GM19023 (cell line): ENCODE results near the gene TMEM17.

ENCODE experiments used
- ATAC-seq: cut with Tn5 transposase; IDR thresholded peaks from one replicate; pipeline ENCODE4 v1.9.1; 2021; ENCODE audit warnings: mild to moderate bottlenecking, moderate library complexity; ENCODE audit not compliant: unreplicated experiment

TMEM17 gene

GRCh38 chr2:62474176-62474575 is 31.8 kb downstream of the TMEM17 start:
- no peak for ATAC-seq

DNA sequence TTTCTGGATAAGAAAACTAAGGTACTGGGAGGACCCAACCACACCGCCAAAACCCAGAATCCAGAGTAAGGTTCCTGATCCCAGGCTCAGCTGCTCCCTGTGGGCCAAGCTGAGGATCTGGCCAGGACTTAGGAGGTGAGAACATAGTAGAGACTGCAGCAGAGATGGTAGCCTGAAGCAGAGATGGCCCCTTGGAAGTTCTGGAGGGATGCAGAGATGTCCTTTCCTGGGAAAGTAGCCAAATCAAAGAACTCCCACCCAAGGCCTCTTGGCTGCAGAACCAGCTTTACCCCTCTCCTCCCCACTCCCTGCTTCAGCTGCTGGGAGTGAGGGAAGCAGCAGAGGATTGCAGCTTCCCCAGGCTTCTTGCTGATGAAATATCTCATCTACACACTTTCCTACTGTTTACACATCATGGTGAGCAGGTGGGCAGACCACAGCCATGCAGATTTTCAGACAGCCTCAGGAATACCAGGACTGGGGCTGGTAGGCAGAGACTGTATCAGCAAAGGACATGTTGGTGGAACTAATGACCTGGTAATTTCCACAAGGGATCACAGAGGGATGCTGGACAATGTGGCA is 32.7 kb downstream of the TMEM17 start:
- ATAC-seq: no peak

DNA sequence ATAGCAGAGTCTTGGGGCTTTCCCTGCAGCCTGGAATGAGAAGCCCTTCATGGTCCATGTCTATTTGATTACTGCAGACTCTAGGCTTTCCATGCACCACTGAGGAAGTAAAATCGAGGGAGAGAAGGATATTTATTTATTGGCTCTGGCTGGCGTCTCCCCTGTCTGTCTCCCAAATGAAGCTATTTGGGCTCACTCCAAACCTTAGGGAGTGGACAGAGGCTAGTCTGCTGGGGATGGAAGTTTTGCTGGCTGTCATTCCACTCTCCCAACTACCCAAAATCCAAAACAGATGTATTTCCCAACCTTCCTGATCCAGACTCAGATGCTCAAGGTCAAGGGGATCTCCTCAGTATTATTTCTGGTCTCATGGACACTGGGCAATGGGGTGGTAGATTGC is 33.7 kb downstream of the TMEM17 start:
- no peak for ATAC-seq

GRCh38 chr2:62471816-62472215 is 34.2 kb downstream of the TMEM17 start:
- ATAC-seq: no peak

GRCh38 chr2:62471404-62471803 is 34.6 kb downstream of the TMEM17 start:
- no peak for ATAC-seq

GRCh38 chr2:62469548-62469947 is 36.4 kb downstream of the TMEM17 start:
- no peak for ATAC-seq

DNA sequence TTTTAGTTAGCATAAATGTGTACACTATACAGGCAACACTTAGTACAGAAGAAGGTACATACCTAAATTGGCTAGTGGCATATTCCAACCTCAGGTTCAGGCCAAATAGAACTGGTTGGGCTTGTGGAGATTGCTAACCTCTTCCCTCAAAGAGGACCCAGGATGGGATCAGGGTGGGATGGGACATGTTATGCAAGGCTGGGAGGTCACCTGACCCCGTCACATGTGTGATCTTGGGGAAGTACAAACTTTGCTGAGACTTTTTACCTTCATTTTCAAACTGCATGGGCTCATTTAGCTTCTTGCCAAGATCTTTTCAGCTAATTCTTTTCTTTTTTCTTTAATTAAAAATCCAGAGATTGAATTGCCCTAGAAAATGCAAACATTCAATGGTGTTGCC is 36.9 kb downstream of the TMEM17 start:
- no peak for ATAC-seq

GRCh38 chr2:62467475-62468321 is 38.3 kb downstream of the TMEM17 start:
- no peak for ATAC-seq

DNA sequence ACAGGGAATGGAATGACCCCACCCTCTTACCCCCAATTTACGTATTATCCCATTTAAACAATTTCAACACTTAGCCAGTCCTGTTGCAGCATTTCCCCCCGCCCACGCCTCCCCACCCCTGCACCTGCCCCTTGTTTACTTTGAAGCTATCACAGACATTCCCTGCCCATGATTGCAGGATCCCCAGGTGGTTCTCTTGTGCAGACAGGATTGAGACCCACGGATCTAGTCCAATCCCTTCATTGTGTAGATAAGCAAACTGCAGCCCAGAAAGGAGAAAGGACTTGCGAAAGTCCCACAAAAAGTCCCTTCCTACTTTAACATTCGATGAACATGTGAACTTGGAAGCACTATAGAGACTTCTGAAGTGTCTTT is 38.9 kb downstream of the TMEM17 start:
- no peak for ATAC-seq

DNA sequence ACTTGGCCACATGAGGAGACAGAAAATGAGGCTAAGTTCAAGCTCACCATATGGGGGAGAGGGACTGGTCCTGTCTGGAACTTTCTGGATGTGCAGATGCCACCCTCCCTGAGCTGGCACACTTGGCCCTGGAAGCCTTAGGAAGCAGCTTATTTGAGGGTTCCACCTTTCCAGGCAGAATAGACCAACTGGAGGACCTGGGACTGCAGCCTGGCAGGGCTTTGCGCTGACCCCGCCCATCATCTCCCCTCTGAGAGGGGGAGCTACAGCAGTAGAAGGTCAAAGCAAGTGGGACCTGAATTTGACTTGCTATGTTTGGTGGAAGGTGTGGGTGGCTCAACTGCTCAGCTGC is 39.5 kb downstream of the TMEM17 start:
- ATAC-seq: no peak

DNA sequence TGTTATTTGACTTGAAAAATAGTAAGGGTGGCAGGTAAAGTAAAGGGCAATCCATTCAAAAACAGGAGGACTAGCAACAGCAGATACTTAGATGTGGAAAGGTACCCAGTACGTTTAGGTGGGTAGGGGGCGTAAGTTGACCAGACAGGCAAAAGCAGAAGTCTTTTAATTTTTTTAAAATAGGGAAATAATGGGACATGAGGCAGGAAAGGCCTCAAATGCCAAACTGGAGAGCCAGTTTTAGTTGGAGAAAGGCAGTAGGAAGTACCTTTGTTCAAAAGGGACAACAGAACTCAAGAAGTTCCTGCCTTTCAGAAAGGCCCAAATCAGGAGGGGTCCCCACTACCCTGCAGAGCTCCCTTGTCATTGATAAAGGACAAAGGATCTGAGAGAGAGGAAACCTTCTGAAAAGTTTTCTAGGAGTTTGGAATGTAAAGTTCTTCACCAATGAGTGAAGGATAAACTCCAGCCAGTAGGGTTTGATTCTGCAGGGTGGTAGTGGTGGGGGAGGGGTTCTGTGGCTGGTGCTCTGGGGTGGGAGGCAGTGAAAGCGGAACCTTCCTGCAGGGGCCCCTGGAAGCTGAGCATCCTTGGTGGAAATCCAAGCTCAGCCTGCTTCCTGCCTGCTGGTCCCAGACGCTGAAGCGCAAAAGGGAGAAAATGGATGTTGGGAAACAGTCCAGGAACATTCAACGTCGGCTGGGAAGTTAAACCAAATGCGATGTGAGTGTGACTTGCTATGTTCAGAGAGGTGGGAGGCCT is 40.1 kb downstream of the TMEM17 start:
- no peak for ATAC-seq

GRCh38 chr2:62465039-62465740 is 40.8 kb downstream of the TMEM17 start:
- ATAC-seq: no peak

DNA sequence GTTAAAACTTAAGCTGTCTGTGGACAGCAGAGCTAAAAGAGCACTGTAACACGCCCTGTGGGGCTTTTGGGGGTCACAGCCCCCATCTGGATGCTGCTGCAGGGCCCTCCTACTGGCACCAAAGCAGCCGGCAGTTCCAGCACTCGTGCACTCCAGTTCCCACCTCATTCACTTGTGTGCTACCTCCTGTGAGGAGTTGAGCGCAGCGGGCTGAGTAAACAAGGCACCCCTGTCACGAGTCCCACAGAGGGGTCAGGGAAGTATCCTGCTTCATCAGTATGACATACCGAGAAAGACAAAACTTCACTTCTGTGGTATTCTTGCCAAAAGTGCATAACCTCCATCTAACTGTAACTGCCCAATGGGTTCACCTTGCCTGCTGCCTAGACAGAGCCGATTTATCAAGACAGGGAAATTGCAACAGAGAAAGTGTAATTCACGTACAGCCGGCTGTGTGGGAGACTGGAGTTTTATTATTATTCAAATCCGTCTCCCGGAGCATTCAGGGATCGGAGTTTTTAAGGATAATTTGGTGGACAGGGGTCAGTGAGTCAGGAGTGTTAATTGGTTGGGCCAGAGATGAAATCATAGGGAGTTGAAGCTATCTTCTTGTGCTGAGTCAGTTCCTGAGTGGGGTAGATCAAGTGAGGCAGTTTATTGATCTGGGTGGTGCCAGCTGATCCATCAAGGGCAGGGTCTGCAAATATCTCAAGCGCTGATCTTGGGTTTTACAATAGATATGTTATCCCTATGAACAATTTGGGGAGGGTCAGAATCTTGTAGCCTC is 41.6 kb downstream of the TMEM17 start:
- ATAC-seq: no peak

DNA sequence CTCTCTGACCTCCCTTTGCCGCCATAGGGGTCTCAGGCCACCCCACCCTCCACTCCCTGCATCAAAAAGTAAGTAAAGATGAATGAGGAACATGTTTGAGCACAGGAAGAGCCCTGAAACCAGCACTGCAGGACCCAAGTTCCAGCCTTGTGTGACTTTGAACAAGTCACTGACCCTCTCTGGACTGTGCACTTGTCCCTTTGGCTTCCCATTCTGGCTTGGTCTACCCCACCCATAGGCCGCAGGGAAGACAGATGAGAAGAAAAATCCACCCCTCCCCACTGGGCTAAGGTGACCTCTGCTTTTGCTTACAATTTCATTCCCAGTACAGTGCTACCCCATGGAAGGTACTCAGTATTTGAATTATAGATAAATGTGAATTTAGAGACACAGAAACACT is 43.8 kb downstream of the TMEM17 start:
- no peak for ATAC-seq

DNA sequence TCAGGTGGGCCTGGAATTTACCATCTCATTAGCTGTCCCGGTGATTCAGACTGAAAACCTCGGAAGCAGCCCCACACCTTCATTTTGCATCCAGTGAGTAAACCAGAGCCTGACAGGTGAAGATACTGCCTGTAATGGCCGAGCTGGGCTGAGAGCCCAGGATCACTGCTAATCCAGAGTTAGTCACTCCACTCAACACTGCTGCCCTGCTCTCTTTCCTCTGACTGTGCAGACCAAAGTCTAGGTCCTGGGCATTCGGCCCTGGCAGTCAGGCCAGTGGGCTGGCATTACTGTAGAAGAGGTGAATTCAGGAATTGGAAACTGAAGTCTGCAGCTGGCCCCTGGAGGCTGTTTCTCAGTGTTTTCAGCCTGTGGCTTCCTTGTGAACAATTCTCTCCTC is 44.3 kb downstream of the TMEM17 start:
- ATAC-seq: no peak

DNA sequence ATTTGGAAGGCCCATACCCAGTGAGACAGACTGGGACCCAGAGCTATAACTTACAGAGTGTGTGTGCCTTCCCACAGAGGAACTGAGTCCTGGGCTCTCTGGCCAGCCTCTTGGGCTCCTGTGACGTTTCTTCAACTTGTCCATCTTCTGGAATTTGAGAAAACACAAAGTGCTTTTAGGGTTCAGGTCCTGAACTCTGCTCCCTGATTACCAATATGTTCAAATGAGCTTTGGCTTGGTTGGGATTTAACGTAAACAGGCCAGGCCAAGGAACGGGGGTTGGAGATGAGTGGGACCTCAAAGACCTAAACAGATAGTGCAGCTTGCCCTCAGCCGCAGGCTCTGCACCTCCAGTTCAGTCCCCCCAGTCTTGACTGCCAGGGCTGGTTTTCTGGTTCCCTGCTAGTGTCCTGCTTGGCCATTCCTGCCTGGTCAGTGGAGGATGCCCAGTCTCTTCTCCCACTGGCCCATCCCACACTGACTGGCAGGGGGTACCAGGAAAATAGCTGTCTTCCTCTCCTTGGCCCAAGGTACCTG is 44.9 kb downstream of the TMEM17 start:
- no peak for ATAC-seq

- ATAC-seq: no peak
Measured at GRCh38 chr2:62460175-62460574, 45.8 kb downstream of the TMEM17 start.

- ATAC-seq: no peak
Measured at GRCh38 chr2:62459672-62460071, 46.3 kb downstream of the TMEM17 start.

- no peak for ATAC-seq
Measured at GRCh38 chr2:62459106-62459505, 46.9 kb downstream of the TMEM17 start.

- no peak for ATAC-seq
Measured at GRCh38 chr2:62458671-62459081, 47.3 kb downstream of the TMEM17 start.
